Fibroblast of lung (primary cell): ENCODE results near the gene ZNF226.
"Not testable (repeated sequence)": the region's sequence is repeated elsewhere in the genome, so short reads cannot be mapped to it uniquely, and the experiment has no call there.

Experiments
- CTCF ChIP-seq, 2 donors: IDR thresholded peaks in 1 of 2; conservative IDR thresholded peaks in 1 of 2; 1 replicate in 1 of 2; 2 replicates in 1 of 2; pipeline ENCODE4 v1.5.1; 2011 to 2012; ENCODE audit warnings: low read length in 2 of 2, control low read depth in 1 of 2, inconsistent platforms in 1 of 2, low read depth in 1 of 2, mild to moderate bottlenecking in 1 of 2
- EZH2 ChIP-seq: IDR thresholded peaks from 2 replicates; pipeline ENCODE4 v1.5.1; 2012; ENCODE audit warnings: low read length, control low read depth, mild to moderate bottlenecking; ENCODE audit errors: missing control alignments

GRCh38 chr19:44221291-44221690, 56.4 kb downstream of the ZNF226 start:
- not testable (repeated sequence) for TF ChIP-seq EZH2; CTCF (conservative IDR thresholded peaks at IDR 0.05 in 1 of 2, IDR thresholded peaks at IDR 0.05 in 1 of 2; ENCODE audit: low read depth in 1 of 2, low read length in 2 of 2)
